Vagina (tissue), 2 donors: ENCODE results near the gene PDPK1.

Source experiments
- POLR2A ChIP-seq, 2 donors: fragments of 450-650 bp; IDR thresholded peaks; one replicate each; pipeline ENCODE4 v1.6.1; 2017; ENCODE audit warnings: antibody characterized with exemption in 2 of 2, mild to moderate bottlenecking in 2 of 2, moderate library complexity in 2 of 2
- TF ChIP-seq, protein P1 (sequence below), 3 experiments: fragments of 450-650 bp in 2 of 3; fragments of 200-600 bp in 1 of 3; sonication (generic) in 1 of 3; IDR thresholded peaks; one replicate each; pipeline ENCODE4 v1.5.1; 2017 to 2019; ENCODE audit warnings: antibody characterized with exemption in 3 of 3, mild to moderate bottlenecking in 2 of 3, moderate library complexity in 2 of 3

DNA sequence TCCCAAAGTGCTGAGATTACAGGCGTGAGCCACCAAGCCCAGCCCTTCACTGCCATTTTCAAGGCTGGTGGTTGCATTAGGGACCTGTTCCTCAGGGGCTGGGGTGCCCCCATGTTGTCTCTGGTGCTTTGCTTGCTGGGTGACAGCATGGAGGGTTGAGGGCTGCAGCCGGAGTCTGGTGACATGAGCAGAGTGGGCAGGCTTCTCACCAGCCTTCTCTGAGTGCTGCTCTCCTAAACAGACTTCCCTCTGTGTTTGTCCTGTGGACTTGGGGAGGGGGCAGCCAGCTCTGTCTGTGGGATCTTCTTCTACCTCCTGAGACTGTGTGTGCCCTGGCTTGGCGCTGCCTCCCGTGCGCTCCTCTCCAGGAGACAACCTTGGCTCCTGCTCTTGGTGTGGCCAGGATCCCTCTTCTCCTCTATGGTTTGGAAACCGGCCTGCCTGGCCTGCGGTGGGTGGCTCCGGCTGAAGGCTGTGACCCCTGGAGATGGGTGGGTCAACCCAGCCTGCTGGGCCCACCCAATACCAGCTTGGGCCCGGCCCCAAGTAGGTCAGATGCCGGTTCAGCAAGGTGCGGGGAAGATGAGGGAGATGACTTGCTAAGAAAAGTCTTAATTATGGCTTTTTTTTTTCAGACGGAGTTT lies 72.1 kb downstream of the PDPK1 start:
- TF ChIP-seq, protein P1, sequence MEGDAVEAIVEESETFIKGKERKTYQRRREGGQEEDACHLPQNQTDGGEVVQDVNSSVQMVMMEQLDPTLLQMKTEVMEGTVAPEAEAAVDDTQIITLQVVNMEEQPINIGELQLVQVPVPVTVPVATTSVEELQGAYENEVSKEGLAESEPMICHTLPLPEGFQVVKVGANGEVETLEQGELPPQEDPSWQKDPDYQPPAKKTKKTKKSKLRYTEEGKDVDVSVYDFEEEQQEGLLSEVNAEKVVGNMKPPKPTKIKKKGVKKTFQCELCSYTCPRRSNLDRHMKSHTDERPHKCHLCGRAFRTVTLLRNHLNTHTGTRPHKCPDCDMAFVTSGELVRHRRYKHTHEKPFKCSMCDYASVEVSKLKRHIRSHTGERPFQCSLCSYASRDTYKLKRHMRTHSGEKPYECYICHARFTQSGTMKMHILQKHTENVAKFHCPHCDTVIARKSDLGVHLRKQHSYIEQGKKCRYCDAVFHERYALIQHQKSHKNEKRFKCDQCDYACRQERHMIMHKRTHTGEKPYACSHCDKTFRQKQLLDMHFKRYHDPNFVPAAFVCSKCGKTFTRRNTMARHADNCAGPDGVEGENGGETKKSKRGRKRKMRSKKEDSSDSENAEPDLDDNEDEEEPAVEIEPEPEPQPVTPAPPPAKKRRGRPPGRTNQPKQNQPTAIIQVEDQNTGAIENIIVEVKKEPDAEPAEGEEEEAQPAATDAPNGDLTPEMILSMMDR (IDR thresholded peaks at IDR 0.05) = no peak
- no peak for TF ChIP-seq POLR2A (IDR thresholded peaks at IDR 0.05)
